ENCODE data around the gene SLC25A5.
A peak's percentile ranks its signal among the peaks of the same experiment; 100 is the strongest.
"Not testable (repeated sequence)": the region's sequence is repeated elsewhere in the genome, so short reads cannot be mapped to it uniquely, and the experiment has no call there.

Gene SLC25A5

GRCh38 chrX:119478504-119478903, 10.3 kb downstream of the SLC25A5 start:
- no peak for DNase-seq

GRCh38 chrX:119479845-119480244, 11.6 kb downstream of the SLC25A5 start:
- no peak for DNase-seq

- no peak for DNase-seq
Observed at GRCh38 chrX:119481323-119481801, 13.1 kb downstream of the SLC25A5 start.

GRCh38 chrX:119482041-119482440, 13.8 kb downstream of the SLC25A5 start:
- DNase-seq = no peak

GRCh38 chrX:119482481-119483480, 14.5 kb downstream of the SLC25A5 start:
- DNase-seq = peak; percentile 65 to 71

- DNase-seq = no peak
Observed at GRCh38 chrX:119486745-119487144, 18.5 kb downstream of the SLC25A5 start.

- DNase-seq = not testable (repeated sequence)
Observed at GRCh38 chrX:119487766-119488165, 19.5 kb downstream of the SLC25A5 start.

- DNase-seq = peak; percentile 41 to 47
Observed at GRCh38 chrX:119488749-119489148, 20.5 kb downstream of the SLC25A5 start.

GRCh38 chrX:119489212-119490074, 21.2 kb downstream of the SLC25A5 start:
- DNase-seq = no peak

- no peak for DNase-seq
Observed at GRCh38 chrX:119492463-119492862, 24.2 kb downstream of the SLC25A5 start.

- not testable (repeated sequence) for DNase-seq
Observed at GRCh38 chrX:119493851-119494495, 25.7 kb downstream of the SLC25A5 start.

GRCh38 chrX:119495734-119496726, 27.8 kb downstream of the SLC25A5 start:
- no peak for DNase-seq

GRCh38 chrX:119497185-119497584, 28.9 kb downstream of the SLC25A5 start:
- peak; percentile 41 to 54 for DNase-seq

GRCh38 chrX:119500061-119500800, 32.0 kb downstream of the SLC25A5 start:
- no peak for DNase-seq

- DNase-seq = no peak
Observed at GRCh38 chrX:119501511-119502148, 33.4 kb downstream of the SLC25A5 start.

- peak in 1 of 2 donors; percentile 18 for DNase-seq
Observed at GRCh38 chrX:119502727-119503483, 34.7 kb downstream of the SLC25A5 start.

- DNase-seq = no peak
Observed at GRCh38 chrX:119503484-119503861, 35.2 kb downstream of the SLC25A5 start.

- DNase-seq = not testable (repeated sequence)
Observed at GRCh38 chrX:119505145-119505544, 36.9 kb downstream of the SLC25A5 start.

GRCh38 chrX:119505945-119506344, 37.7 kb downstream of the SLC25A5 start:
- DNase-seq = no peak

Measured in inflammatory macrophage (primary cell).